Endodermal cell (in vitro differentiated cells): ENCODE results near the gene RRP1. TPM values are rescaled to one million over a fixed set of nuclear protein-coding genes. Genes with fewer than 3 reads are reported as not detected.
"Not testable (repeated sequence)": the region's sequence is repeated elsewhere in the genome, so short reads cannot be mapped to it uniquely, and the experiment has no call there.

Experiments used
- DNase-seq: peaks from one replicate; pipeline ENCODE4 v3.0.0-alpha.2; 2017
- H3K27ac ChIP-seq: 2 replicates; pipeline ENCODE4 v1.5.1; 2013; ENCODE audit warnings: mild to moderate bottlenecking, low read depth, low read length, moderate library complexity
- H3K27me3 ChIP-seq: 2 replicates; pipeline ENCODE4 v1.6.1; 2013; ENCODE audit warnings: mild to moderate bottlenecking, low read length, moderate library complexity; ENCODE audit not compliant: insufficient read depth, control insufficient read depth, poor library complexity, severe bottlenecking
- H3K36me3 ChIP-seq: 2 replicates; pipeline ENCODE4 v1.7.0; 2013; ENCODE audit warnings: mild to moderate bottlenecking, low read length, moderate library complexity; ENCODE audit not compliant: control insufficient read depth, insufficient read depth
- H3K4me1 ChIP-seq: one replicate; pipeline ENCODE4 v1.7.0; 2013; ENCODE audit warnings: low read length; ENCODE audit not compliant: control insufficient read depth, insufficient read depth
- H3K4me3 ChIP-seq: 2 replicates; pipeline ENCODE4 v1.5.1; 2013; ENCODE audit warnings: mild to moderate bottlenecking, low read length, moderate library complexity
- H3K9ac ChIP-seq: 2 replicates; pipeline ENCODE4 v1.6.1; 2013; ENCODE audit warnings: mild to moderate bottlenecking, low read length, moderate library complexity; ENCODE audit not compliant: poor library complexity, severe bottlenecking; ENCODE audit errors: extremely low read depth
- H3K9me3 ChIP-seq: 2 replicates; pipeline ENCODE4 v1.6.1; 2013; ENCODE audit warnings: mild to moderate bottlenecking, low read length, moderate library complexity; ENCODE audit not compliant: control insufficient read depth
- H3K27ac Mint-ChIP-seq: 2 replicates; pipeline ENCODE4 v1.8.0; 2020; ENCODE audit warnings: mixed read lengths
- H3K27me3 Mint-ChIP-seq: 2 replicates; pipeline ENCODE4 v1.8.0; 2021; ENCODE audit warnings: mild to moderate bottlenecking, mixed read lengths; ENCODE audit not compliant: insufficient read depth
- H3K36me3 Mint-ChIP-seq: 2 replicates; pipeline ENCODE4 v1.8.0; 2020; ENCODE audit warnings: low read depth, mixed read lengths
- H3K4me1 Mint-ChIP-seq: 2 replicates; pipeline ENCODE4 v1.8.0; 2020; ENCODE audit warnings: mixed read lengths
- H3K4me3 Mint-ChIP-seq: 2 replicates; pipeline ENCODE4 v1.8.0; 2020; ENCODE audit warnings: mild to moderate bottlenecking, moderate library complexity, mixed read lengths
- H3K9me3 Mint-ChIP-seq: 2 replicates; pipeline ENCODE4 v1.8.0; 2020; ENCODE audit warnings: mild to moderate bottlenecking, mixed read lengths
- CTCF ChIP-seq: fragments of 200-600 bp; sonication (generic); conservative IDR thresholded peaks from 2 replicates; pipeline ENCODE4 v1.5.0; 2021; ENCODE audit warnings: antibody characterized with exemption, mild to moderate bottlenecking
- WGBS, 2 experiments: methylation state at CpG; one replicate each; pipeline versions ENCODE4 v1.1.5 to v1.1.7; 2013; ENCODE audit warnings: missing lambda C conversion rate in 2 of 2, mixed read lengths in 1 of 2; ENCODE audit not compliant: insufficient coverage in 1 of 2, insufficient read length in 1 of 2; 5-methylcytosine and 5-hydroxymethylcytosine counted together
- total RNA-seq, 2 donors: library from RNA; stranded (reverse); fragmentation: NEBNext Ultra II Directional in 1 of 2; extraction: Animal tissue kit (Norgen Biotek cat#: 25700) in 1 of 2; gene quantifications; 2 replicates in 1 of 2; 3 replicates in 1 of 2; pipeline ENCODE4 v1.2.1, GENCODE V29; 2021

Gene RRP1
- total RNA-seq, 2 donors from 2014 or later: 36.4 to 36.7 TPM

- H3K27ac ChIP-seq, H3K9me3 Mint-ChIP-seq, H3K9me3 ChIP-seq, H3K4me1 Mint-ChIP-seq, H3K27me3 ChIP-seq, H3K27me3 Mint-ChIP-seq, H3K4me1 ChIP-seq, H3K4me3 ChIP-seq, H3K4me3 Mint-ChIP-seq, H3K36me3 ChIP-seq, H3K27ac Mint-ChIP-seq, H3K36me3 Mint-ChIP-seq, H3K9ac ChIP-seq: not testable (repeated sequence)
- 81% methylated on average over 5 of the region's 5 CpGs; no CpG with 5 or more reads in 1 of the 2 experiments for WGBS, 2 experiments
- peak; percentile 60 for TF ChIP-seq CTCF
- peak; percentile 61 for DNase-seq
These were observed 55.5 kb downstream of the RRP1 start for GRCh38 chr21:43844906-43845305.

GRCh38 chr21:43845386-43845785, 56.0 kb downstream of the RRP1 start:
- Mint-ChIP-seq H3K27me3 (peaks cover 2% of the 10 kb centered on the region), H3K36me3 (no peaks in the 10 kb centered on the region), H3K27ac (no peak overlapping the region), H3K4me1 (peaks cover 5% of the 10 kb centered on the region), H3K9me3 (peaks cover 5% of the 10 kb centered on the region), H3K4me3 (no peak overlapping the region)
- DNase-seq: no peak
- Histone ChIP-seq H3K27me3 (no peaks in the 10 kb centered on the region), H3K27ac (no peak overlapping the region), H3K4me3 (no peak overlapping the region), H3K36me3 (no peaks in the 10 kb centered on the region), H3K4me1 (no peaks in the 10 kb centered on the region), H3K9ac (no peak overlapping the region), H3K9me3 (peaks cover 4% of the 10 kb centered on the region)
- WGBS, 2 experiments: 95% methylated on average over 12 to 13 of the region's 13 CpGs
- no peak for TF ChIP-seq CTCF

GRCh38 chr21:43846430-43846829, 57.1 kb downstream of the RRP1 start:
- Histone ChIP-seq H3K36me3 (no peaks in the 10 kb centered on the region), H3K4me3 (no peak overlapping the region), H3K9me3 (peaks cover 9% of the 10 kb centered on the region), H3K9ac (no peak overlapping the region), H3K27ac (no peak overlapping the region), H3K27me3 (no peaks in the 10 kb centered on the region), H3K4me1 (no peaks in the 10 kb centered on the region)
- H3K4me1 Mint-ChIP-seq: peaks cover 5% of the 10 kb centered on the region
- peaks cover 2% of the 10 kb centered on the region for H3K27me3 Mint-ChIP-seq
- no peak for TF ChIP-seq CTCF
- no peak overlapping the region for H3K27ac Mint-ChIP-seq
- no peak for DNase-seq
- no peak overlapping the region for H3K4me3 Mint-ChIP-seq
- H3K36me3 Mint-ChIP-seq: no peaks in the 10 kb centered on the region
- peaks cover 10% of the 10 kb centered on the region for H3K9me3 Mint-ChIP-seq
- WGBS, 2 experiments: 93 to 100% methylated on average over 2 to 6 of the region's 6 CpGs
